GM23338 (cell line): ENCODE results near the gene OOEP. TPM values are rescaled to one million over a fixed set of nuclear protein-coding genes. Genes with fewer than 3 reads are reported as not detected.
A peak's percentile ranks its signal among the peaks of the same experiment; 100 is the strongest.

Experiments
- ATAC-seq: fragments of 200-7000 bp; cut with Tn5 transposase; 3 replicates; pipeline ENCODE4 v1.9.1; 2020
- DNase-seq: peaks from one replicate; pipeline ENCODE4 v3.0.0-alpha.2; 2015; ENCODE audit warnings: low spot score
- H2AFZ ChIP-seq: fragments of 200-600 bp; sonication (generic); 2 replicates; pipeline ENCODE4 v1.8.0; 2016; ENCODE audit warnings: antibody characterized with exemption, mild to moderate bottlenecking, moderate library complexity
- H3F3A ChIP-seq: fragments of 200-600 bp; sonication (generic); replicated peaks from 2 replicates; pipeline ENCODE4 v1.8.0; 2017; ENCODE audit warnings: antibody characterized with exemption, mixed run types, low read depth
- H3K27ac ChIP-seq: fragments of 200-600 bp; sonication (generic); 2 replicates; pipeline ENCODE4 v1.6.1; 2016; ENCODE audit warnings: low read depth
- H3K27me3 ChIP-seq: fragments of 200-600 bp; sonication (generic); 2 replicates; pipeline ENCODE4 v1.8.0; 2016; ENCODE audit warnings: mild to moderate bottlenecking, mixed run types, moderate library complexity; ENCODE audit not compliant: insufficient read depth
- H3K36me3 ChIP-seq: fragments of 200-600 bp; sonication (generic); 2 replicates; pipeline ENCODE4 v1.8.0; 2016; ENCODE audit warnings: mild to moderate bottlenecking; ENCODE audit not compliant: insufficient read depth
- H3K4me1 ChIP-seq: fragments of 200-600 bp; sonication (generic); 2 replicates; pipeline ENCODE4 v1.8.0; 2016; ENCODE audit warnings: mild to moderate bottlenecking, moderate library complexity; ENCODE audit not compliant: insufficient read depth
- H3K4me2 ChIP-seq: fragments of 200-600 bp; sonication (generic); 2 replicates; pipeline ENCODE4 v1.7.1; 2017; ENCODE audit warnings: mixed run types
- H3K4me3 ChIP-seq: fragments of 200-600 bp; sonication (generic); 2 replicates; pipeline ENCODE4 v1.6.1; 2016; ENCODE audit warnings: mixed run types
- H3K79me2 ChIP-seq: fragments of 200-600 bp; sonication (generic); replicated peaks from 2 replicates; pipeline ENCODE4 v1.8.0; 2017; ENCODE audit warnings: mild to moderate bottlenecking; ENCODE audit not compliant: insufficient read depth
- H3K9me2 ChIP-seq: fragments of 200-600 bp; sonication (generic); 2 replicates; pipeline ENCODE4 v1.8.0; 2017; ENCODE audit not compliant: insufficient read depth
- H4K20me1 ChIP-seq: fragments of 200-600 bp; sonication (generic); replicated peaks from 2 replicates; pipeline ENCODE4 v1.8.0; 2017; ENCODE audit warnings: mild to moderate bottlenecking; ENCODE audit not compliant: insufficient read depth
- H3K27ac Mint-ChIP-seq: 2 replicates; pipeline ENCODE4 v1.8.0; 2020; ENCODE audit warnings: inconsistent platforms, mild to moderate bottlenecking, moderate library complexity, mixed read lengths
- H3K27me3 Mint-ChIP-seq: 3 replicates; pipeline ENCODE4 v1.8.0; 2022; ENCODE audit warnings: low read depth, mild to moderate bottlenecking, moderate library complexity, mixed read lengths, inconsistent platforms; ENCODE audit not compliant: insufficient read depth, poor library complexity
- H3K36me3 Mint-ChIP-seq: 3 replicates; pipeline ENCODE4 v1.8.0; 2021; ENCODE audit warnings: low read depth, mild to moderate bottlenecking, inconsistent platforms, moderate library complexity, mixed read lengths
- H3K4me1 Mint-ChIP-seq: 3 replicates; pipeline ENCODE4 v1.8.0; 2020; ENCODE audit warnings: mild to moderate bottlenecking, inconsistent platforms, mixed read lengths
- H3K4me3 Mint-ChIP-seq: 3 replicates; pipeline ENCODE4 v1.8.0; 2021; ENCODE audit warnings: moderate library complexity, mild to moderate bottlenecking, inconsistent platforms, mixed read lengths
- H3K9me3 Mint-ChIP-seq: 3 replicates; pipeline ENCODE4 v1.8.0; 2020; ENCODE audit warnings: moderate library complexity, mild to moderate bottlenecking, inconsistent platforms, mixed read lengths
- CREB1 ChIP-seq: fragments of 250-450 bp; sonication (Bioruptor Pico); IDR thresholded peaks from 2 replicates; pipeline ENCODE4 v1.5.0; 2020; ENCODE audit warnings: low read depth, mild to moderate bottlenecking, moderate library complexity
- CTCF ChIP-seq, 2 experiments: fragments of 200-600 bp in 1 of 2; sonication (generic) in 1 of 2; conservative IDR thresholded peaks; 2 replicates each; pipeline versions ENCODE4 v1.5.1 to v1.6.1; 2016 to 2017; ENCODE audit warnings: antibody characterized with exemption in 2 of 2, low read depth in 2 of 2, mild to moderate bottlenecking in 2 of 2, moderate library complexity in 1 of 2
- ETS1 ChIP-seq: IDR thresholded peaks from 2 replicates; pipeline ENCODE4 v1.6.1; 2016; ENCODE audit warnings: antibody characterized with exemption
- EZH2 ChIP-seq: fragments of 200-600 bp; sonication (generic); IDR thresholded peaks from one replicate; pipeline ENCODE4 v1.8.0; 2017; ENCODE audit warnings: antibody characterized with exemption, mild to moderate bottlenecking, low read depth; ENCODE audit not compliant: unreplicated experiment
- EZH2phosphoT487 ChIP-seq: fragments of 200-600 bp; sonication (generic); IDR thresholded peaks from one replicate; pipeline ENCODE4 v1.8.1; 2018; ENCODE audit warnings: antibody characterized with exemption; ENCODE audit not compliant: unreplicated experiment
- JUNB ChIP-seq: IDR thresholded peaks from one replicate; pipeline ENCODE4 v1.6.1; 2016; ENCODE audit warnings: antibody characterized with exemption; ENCODE audit not compliant: unreplicated experiment
- NANOG ChIP-seq: IDR thresholded peaks from 2 replicates; pipeline ENCODE4 v1.6.1; 2016; ENCODE audit warnings: antibody characterized with exemption, borderline replicate concordance
- REST ChIP-seq: IDR thresholded peaks from one replicate; pipeline ENCODE4 v1.6.1; 2018; ENCODE audit warnings: antibody characterized with exemption; ENCODE audit not compliant: unreplicated experiment
- STAT1 ChIP-seq: IDR thresholded peaks from one replicate; pipeline ENCODE4 v1.6.1; 2016; ENCODE audit warnings: antibody characterized with exemption; ENCODE audit not compliant: unreplicated experiment
- ZNF114 ChIP-seq: fragments of 250-450 bp; sonication (Bioruptor Pico); IDR thresholded peaks from 2 replicates; pipeline ENCODE4 v1.5.0; 2020; ENCODE audit warnings: mild to moderate bottlenecking, moderate library complexity
- ZNF331 ChIP-seq: fragments of 250-450 bp; sonication (Bioruptor Pico); IDR thresholded peaks from 2 replicates; pipeline ENCODE4 v1.5.0; 2020; ENCODE audit warnings: low read depth, mild to moderate bottlenecking, moderate library complexity
- polyA plus RNA-seq: library from polyadenylated mRNA; unstranded; fragments of >200 nt; fragmentation: Nextera tagmentation; extraction: Ambion mirVana; gene quantifications from 2 replicates; pipeline ENCODE4 v1.2.1, GENCODE V29; 2016
- total RNA-seq: library from RNA; depleted of rRNA; stranded (reverse); fragments of >200 nt; shearing (Covaris generic); gene quantifications from 2 replicates; pipeline ENCODE4 v1.2.3, GENCODE V29; 2014
- TF ChIP-seq, protein P1 (sequence below): fragments of 250-450 bp; sonication (Bioruptor Pico); IDR thresholded peaks from 2 replicates; pipeline ENCODE4 v1.5.0; 2020; ENCODE audit warnings: mild to moderate bottlenecking, moderate library complexity

OOEP gene
- total and polyA plus RNA-seq, 2 experiments from 2014 or later = 0.73 TPM; not detected in 1

DNA sequence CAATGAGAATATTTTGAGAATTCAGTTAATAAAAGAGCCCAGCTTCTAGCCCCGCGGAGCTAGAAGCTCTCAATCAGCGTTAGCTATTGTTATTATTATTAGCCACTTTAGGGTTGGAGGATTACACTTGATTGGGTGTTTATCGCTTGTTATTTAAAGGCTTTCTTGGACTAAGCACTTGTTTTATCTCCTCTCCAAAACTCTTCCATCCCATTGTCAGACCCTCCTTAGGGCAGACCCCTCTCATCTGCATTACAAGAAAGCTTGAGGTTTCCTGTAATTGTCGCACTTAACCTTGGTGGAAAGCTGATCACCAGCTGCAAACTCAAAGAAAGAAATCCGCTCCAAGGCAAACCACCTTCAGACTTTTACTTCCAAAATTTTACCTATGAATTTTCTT is 20.4 kb downstream of the OOEP start (continued):
- TF ChIP-seq, protein P1, sequence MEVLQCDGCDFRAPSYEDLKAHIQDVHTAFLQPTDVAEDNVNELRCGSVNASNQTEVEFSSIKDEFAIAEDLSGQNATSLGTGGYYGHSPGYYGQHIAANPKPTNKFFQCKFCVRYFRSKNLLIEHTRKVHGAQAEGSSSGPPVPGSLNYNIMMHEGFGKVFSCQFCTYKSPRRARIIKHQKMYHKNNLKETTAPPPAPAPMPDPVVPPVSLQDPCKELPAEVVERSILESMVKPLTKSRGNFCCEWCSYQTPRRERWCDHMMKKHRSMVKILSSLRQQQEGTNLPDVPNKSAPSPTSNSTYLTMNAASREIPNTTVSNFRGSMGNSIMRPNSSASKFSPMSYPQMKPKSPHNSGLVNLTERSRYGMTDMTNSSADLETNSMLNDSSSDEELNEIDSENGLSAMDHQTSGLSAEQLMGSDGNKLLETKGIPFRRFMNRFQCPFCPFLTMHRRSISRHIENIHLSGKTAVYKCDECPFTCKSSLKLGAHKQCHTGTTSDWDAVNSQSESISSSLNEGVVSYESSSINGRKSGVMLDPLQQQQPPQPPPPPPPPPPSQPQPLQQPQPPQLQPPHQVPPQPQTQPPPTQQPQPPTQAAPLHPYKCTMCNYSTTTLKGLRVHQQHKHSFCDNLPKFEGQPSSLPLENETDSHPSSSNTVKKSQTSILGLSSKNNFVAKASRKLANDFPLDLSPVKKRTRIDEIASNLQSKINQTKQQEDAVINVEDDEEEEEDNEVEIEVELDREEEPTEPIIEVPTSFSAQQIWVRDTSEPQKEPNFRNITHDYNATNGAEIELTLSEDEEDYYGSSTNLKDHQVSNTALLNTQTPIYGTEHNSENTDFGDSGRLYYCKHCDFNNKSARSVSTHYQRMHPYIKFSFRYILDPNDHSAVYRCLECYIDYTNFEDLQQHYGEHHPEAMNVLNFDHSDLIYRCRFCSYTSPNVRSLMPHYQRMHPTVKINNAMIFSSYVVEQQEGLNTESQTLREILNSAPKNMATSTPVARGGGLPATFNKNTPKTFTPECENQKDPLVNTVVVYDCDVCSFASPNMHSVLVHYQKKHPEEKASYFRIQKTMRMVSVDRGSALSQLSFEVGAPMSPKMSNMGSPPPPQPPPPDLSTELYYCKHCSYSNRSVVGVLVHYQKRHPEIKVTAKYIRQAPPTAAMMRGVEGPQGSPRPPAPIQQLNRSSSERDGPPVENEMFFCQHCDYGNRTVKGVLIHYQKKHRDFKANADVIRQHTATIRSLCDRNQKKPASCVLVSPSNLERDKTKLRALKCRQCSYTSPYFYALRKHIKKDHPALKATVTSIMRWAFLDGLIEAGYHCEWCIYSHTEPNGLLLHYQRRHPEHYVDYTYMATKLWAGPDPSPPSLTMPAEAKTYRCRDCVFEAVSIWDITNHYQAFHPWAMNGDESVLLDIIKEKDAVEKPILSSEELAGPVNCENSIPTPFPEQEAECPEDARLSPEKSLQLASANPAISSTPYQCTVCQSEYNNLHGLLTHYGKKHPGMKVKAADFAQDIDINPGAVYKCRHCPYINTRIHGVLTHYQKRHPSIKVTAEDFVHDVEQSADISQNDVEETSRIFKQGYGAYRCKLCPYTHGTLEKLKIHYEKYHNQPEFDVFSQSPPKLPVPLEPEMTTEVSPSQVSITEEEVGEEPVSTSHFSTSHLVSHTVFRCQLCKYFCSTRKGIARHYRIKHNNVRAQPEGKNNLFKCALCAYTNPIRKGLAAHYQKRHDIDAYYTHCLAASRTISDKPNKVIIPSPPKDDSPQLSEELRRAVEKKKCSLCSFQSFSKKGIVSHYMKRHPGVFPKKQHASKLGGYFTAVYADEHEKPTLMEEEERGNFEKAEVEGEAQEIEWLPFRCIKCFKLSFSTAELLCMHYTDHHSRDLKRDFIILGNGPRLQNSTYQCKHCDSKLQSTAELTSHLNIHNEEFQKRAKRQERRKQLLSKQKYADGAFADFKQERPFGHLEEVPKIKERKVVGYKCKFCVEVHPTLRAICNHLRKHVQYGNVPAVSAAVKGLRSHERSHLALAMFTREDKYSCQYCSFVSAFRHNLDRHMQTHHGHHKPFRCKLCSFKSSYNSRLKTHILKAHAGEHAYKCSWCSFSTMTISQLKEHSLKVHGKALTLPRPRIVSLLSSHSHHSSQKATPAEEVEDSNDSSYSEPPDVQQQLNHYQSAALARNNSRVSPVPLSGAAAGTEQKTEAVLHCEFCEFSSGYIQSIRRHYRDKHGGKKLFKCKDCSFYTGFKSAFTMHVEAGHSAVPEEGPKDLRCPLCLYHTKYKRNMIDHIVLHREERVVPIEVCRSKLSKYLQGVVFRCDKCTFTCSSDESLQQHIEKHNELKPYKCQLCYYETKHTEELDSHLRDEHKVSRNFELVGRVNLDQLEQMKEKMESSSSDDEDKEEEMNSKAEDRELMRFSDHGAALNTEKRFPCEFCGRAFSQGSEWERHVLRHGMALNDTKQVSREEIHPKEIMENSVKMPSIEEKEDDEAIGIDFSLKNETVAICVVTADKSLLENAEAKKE = peak; percentile 73; the same call in 1 of the 2 replicates

- H3K9me3 Mint-ChIP-seq = peaks cover 12% of the 10 kb centered on the region; the same call in 2 of the 3 replicates
- no peak for TF ChIP-seq EZH2phosphoT487
- TF ChIP-seq ETS1 = no peak
- TF ChIP-seq EZH2 = no peak
- no peak for TF ChIP-seq STAT1
- no peak for TF ChIP-seq NANOG
- no peak for TF ChIP-seq ZNF114 (CRISPR knock-in tag)
- no peak for TF ChIP-seq CREB1 (CRISPR knock-in tag)
- TF ChIP-seq REST = no peak
- TF ChIP-seq CTCF (conservative IDR thresholded peaks at IDR 0.05; ENCODE audit: low read depth in 2 of 2) = no peak
- TF ChIP-seq JUNB = no peak
- TF ChIP-seq ZNF331 (CRISPR knock-in tag) = no peak
Measured at GRCh38 chr6:73348550-73349204, 21.0 kb downstream of the OOEP start.

More at GRCh38 chr6:73348550-73349204, 21.0 kb downstream of the OOEP start:
- Histone ChIP-seq H2AFZ (peak overlapping the region; percentile 66), H3K36me3 (no peaks in the 10 kb centered on the region), H3K9me2 (no peaks in the 10 kb centered on the region; the same call in 1 of the 2 replicates), H3K27me3 (no peaks in the 10 kb centered on the region), H3K79me2 (no peaks in the 10 kb centered on the region), H3K27ac (peak overlapping the region; percentile 70), H3F3A (0 out of 2 replicates have a peak, but pooled peaks cover 9% of the 10 kb centered on the region), H3K4me3 (no peak overlapping the region), H3K4me1 (peaks cover 35% of the 10 kb centered on the region), H3K4me2 (no peak overlapping the region; the same call in 1 of the 2 replicates), H4K20me1 (no peaks in the 10 kb centered on the region)
- ATAC-seq (peak; percentile 52), DNase-seq (peak; percentile 42)
- peaks cover 22% of the 10 kb centered on the region for H3K27me3 Mint-ChIP-seq
- H3K27ac Mint-ChIP-seq = peak overlapping the region; percentile 81; the same call in 1 of the 2 replicates
- H3K4me1 Mint-ChIP-seq = peaks cover 36% of the 10 kb centered on the region
- H3K4me3 Mint-ChIP-seq = no peak overlapping the region
- H3K36me3 Mint-ChIP-seq = peaks cover 6% of the 10 kb centered on the region; the same call in 2 of the 3 replicates
